Body of pancreas (tissue), 4 donors: ENCODE data around the gene PCYOX1L.

Source experiments
- POLR2A ChIP-seq, 3 donors: fragments of 450-650 bp; IDR thresholded peaks; one replicate each; pipeline ENCODE4 v1.6.1; 2016; ENCODE audit warnings: antibody characterized with exemption in 3 of 3, mild to moderate bottlenecking in 2 of 3
- TF ChIP-seq, protein P1 (sequence below), 7 experiments: fragments of 450-650 bp in 4 of 7; fragments of 200-600 bp in 3 of 7; sonication (generic) in 3 of 7; IDR thresholded peaks; one replicate each; pipeline ENCODE4 v1.5.1; 2016 to 2019; ENCODE audit warnings: antibody characterized with exemption in 7 of 7

- TF ChIP-seq POLR2A (IDR thresholded peaks at IDR 0.05): no peak
- TF ChIP-seq, protein P1, sequence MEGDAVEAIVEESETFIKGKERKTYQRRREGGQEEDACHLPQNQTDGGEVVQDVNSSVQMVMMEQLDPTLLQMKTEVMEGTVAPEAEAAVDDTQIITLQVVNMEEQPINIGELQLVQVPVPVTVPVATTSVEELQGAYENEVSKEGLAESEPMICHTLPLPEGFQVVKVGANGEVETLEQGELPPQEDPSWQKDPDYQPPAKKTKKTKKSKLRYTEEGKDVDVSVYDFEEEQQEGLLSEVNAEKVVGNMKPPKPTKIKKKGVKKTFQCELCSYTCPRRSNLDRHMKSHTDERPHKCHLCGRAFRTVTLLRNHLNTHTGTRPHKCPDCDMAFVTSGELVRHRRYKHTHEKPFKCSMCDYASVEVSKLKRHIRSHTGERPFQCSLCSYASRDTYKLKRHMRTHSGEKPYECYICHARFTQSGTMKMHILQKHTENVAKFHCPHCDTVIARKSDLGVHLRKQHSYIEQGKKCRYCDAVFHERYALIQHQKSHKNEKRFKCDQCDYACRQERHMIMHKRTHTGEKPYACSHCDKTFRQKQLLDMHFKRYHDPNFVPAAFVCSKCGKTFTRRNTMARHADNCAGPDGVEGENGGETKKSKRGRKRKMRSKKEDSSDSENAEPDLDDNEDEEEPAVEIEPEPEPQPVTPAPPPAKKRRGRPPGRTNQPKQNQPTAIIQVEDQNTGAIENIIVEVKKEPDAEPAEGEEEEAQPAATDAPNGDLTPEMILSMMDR (IDR thresholded peaks at IDR 0.05): no peak
These were observed 4.7 kb downstream of the PCYOX1L start for GRCh38 chr5:149362541-149362940.
